ENCODE measurements around the gene PDGFB. TPM values are rescaled to one million over a fixed set of nuclear protein-coding genes. Genes with fewer than 3 reads are reported as not detected.

Gene PDGFB
- total RNA-seq, 1 donor from 2014 or later = 5.9 TPM

DNA sequence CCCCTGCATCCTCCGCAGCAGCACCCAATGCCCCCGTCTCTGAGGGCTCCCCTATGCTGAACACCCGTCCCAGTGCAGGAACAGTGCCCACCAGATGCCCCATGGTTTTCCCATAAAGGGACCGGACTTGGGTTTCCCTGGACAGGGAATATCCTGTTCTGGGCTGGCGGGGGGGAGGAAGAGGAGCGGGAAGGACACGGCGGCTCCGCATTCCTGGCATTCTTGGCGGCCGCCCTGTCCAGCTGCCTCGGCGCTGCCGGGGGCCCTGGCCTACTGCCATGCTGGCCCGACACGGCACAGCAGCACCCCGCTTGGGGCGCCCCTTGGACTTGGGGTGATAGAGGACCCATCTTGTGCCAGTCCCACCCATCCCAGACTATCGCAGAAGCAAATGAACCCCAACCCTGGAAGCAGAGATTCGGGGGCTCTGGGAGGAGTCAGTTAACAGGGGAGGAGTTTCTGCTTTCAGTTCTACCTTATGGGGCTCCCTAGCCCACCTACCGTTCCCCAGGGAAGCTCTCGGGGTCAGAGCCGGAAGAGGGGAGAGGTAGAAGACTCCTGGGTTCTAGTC lies 68.6 kb downstream of the PDGFB start:
- peak; percentile 70 for DNase-seq (ENCODE audit: low spot score)

- peak; percentile 43 for DNase-seq (ENCODE audit: low spot score)
Observed at GRCh38 chr22:39175353-39176142, 69.2 kb downstream of the PDGFB start.

- peak; percentile 73 for DNase-seq (ENCODE audit: low spot score)
Observed at GRCh38 chr22:39174498-39175352, 70.1 kb downstream of the PDGFB start.

GRCh38 chr22:39173787-39174497 lies 70.8 kb downstream of the PDGFB start:
- DNase-seq (ENCODE audit: low spot score) = peak; percentile 42

Other genes with a start within 250 kb of the PDGFB start
- gene APOBEC3C, start 230.7 kb downstream of the PDGFB start, total RNA-seq = 41.4 TPM
- gene APOBEC3D, start 223.9 kb downstream of the PDGFB start, total RNA-seq = 7.8 TPM
- 22.5 TPM for gene APOBEC3F, start 204.1 kb downstream of the PDGFB start, total RNA-seq
- 27.8 TPM for gene APOBEC3G, start 167.7 kb downstream of the PDGFB start, total RNA-seq
- 1.0 TPM for gene APOBEC3H, start 147.7 kb downstream of the PDGFB start, total RNA-seq
- 63.6 TPM for gene CBX7, start 92.3 kb downstream of the PDGFB start, total RNA-seq
- 2,529 TPM for gene RPL3, start 74.6 kb upstream of the PDGFB start, total RNA-seq
- 32.6 TPM for gene SYNGR1, start 105.0 kb upstream of the PDGFB start, total RNA-seq
- gene TAB1, start 154.8 kb upstream of the PDGFB start, total RNA-seq = 27.5 TPM
- gene MGAT3, start 212.0 kb upstream of the PDGFB start, total RNA-seq = 12.9 TPM

Data from ureter (tissue), 1 donor.